Measurements from ENCODE around the gene KMT5C. TPM values are rescaled to one million over a fixed set of nuclear protein-coding genes. Genes with fewer than 3 reads are reported as not detected.
A peak's percentile ranks its signal among the peaks of the same experiment; 100 is the strongest.

Gene KMT5C
- total RNA-seq, 1 experiment from 2014 or later: 54.5 TPM

DNA sequence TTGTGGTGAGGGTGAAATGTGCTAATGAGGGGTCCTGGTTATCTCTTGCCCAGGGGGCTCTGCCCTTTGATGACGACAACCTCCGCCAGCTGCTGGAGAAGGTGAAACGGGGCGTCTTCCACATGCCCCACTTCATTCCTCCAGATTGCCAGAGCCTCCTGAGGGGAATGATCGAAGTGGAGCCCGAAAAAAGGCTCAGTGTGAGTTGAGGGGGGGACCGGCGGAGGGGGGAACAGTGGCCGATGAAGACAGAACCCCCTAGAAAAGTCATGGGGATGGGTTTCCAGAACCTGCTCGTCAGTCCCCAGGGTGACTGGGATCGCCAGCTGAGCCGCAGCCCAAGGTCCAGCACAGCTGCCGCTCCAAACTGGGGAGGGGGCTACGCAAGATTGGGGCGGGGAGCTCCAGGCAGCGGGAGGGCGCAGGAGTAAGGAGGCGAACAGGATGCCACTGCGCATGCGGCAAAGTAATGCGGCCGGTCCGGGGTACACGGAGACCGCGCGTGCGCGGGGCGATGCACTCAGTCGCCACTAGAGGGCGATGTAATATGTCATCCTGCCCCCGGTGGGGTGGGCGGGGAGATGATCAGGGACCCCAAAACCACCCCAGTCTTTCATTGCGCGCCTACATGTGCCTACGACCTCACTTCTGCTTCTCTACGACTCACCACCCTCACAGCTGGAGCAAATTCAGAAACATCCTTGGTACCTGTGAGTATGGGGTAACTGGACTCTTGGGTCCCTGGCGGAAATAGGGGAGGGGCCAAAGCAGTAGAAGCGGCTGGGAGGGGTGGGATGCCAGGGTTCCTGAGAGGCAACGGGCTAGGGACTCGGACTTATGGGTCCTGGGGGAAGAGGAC, 38.0 kb upstream of the KMT5C start:
- peak overlapping the region; percentile 40 to 69 for H3K4me3 Mint-ChIP-seq
- Histone ChIP-seq H3K27me3 (ENCODE audit: insufficient read depth, low read length) (no peaks in the 10 kb centered on the region), H3K4ac (ENCODE audit: low read depth, low read length) (no peak overlapping the region), H3K79me2 (ENCODE audit: insufficient read depth, low read length) (no peaks in the 10 kb centered on the region), H2BK15ac (ENCODE audit: low read depth, low read length) (no peak overlapping the region), H3K4me1 (ENCODE audit: insufficient read depth, low read length) (peaks cover 3% of the 10 kb centered on the region; the same call in 1 of the 2 replicates), H2BK12ac (ENCODE audit: insufficient read length, low read depth, low read length) (no peak overlapping the region), H3K18ac (ENCODE audit: insufficient read length, low read depth, low read length) (peak overlapping the region; percentile 19), H3K79me1 (ENCODE audit: insufficient read depth, low read depth, low read length, poor library complexity, severe bottlenecking) (no peaks in the 10 kb centered on the region), H3K23me2 (ENCODE audit: insufficient read length, low read depth, low read length, poor library complexity, severe bottlenecking) (no peaks in the 10 kb centered on the region), H2AFZ (ENCODE audit: low read length) (no peak overlapping the region), H2BK120ac (ENCODE audit: low read depth, low read length, poor library complexity, severe bottlenecking) (no peak overlapping the region), H3K56ac (ENCODE audit: insufficient read length, low read depth, low read length) (no peak overlapping the region), H2BK20ac (ENCODE audit: low read depth, low read length, poor library complexity, severe bottlenecking) (no peak overlapping the region), H4K8ac (replicated peaks; ENCODE audit: insufficient read length, low read depth, low read length) (no peak overlapping the region), H3T11ph (ENCODE audit: low read length) (no peak overlapping the region), H4K91ac (ENCODE audit: insufficient read length, low read depth, low read length) (no peak overlapping the region), H3K14ac (ENCODE audit: insufficient read depth, low read length) (no peak overlapping the region), H4K5ac (ENCODE audit: insufficient read length, low read depth, low read length) (no peak overlapping the region), H2AK5ac (ENCODE audit: insufficient read length, low read length) (no peak overlapping the region), H3K9ac (ENCODE audit: extremely low read depth, insufficient read length, low read length) (no peak overlapping the region), H4K20me1 (ENCODE audit: control insufficient read depth, insufficient read depth, insufficient read length) (no peaks in the 10 kb centered on the region), H3K27ac (ENCODE audit: insufficient read length, low read depth, low read length) (no peak overlapping the region), H3K23ac (ENCODE audit: insufficient read length, low read depth, low read length) (no peak overlapping the region), H2BK5ac (ENCODE audit: insufficient read length, low read length) (no peak overlapping the region), H3K9me3 (ENCODE audit: control insufficient read depth, low read depth, low read length) (no peaks in the 10 kb centered on the region), H3K4me2 (ENCODE audit: insufficient read depth, insufficient read length, low read length) (peak overlapping the region; percentile 25)
- no peaks in the 10 kb centered on the region; the same call in 1 of the 2 replicates for H3K27me3 Mint-ChIP-seq (ENCODE audit: low read depth)
- peaks cover 36 to 65% (median 62%) of the 10 kb centered on the region in 3 experiments; a peak in 6 of 7 replicates for H3K36me3 Mint-ChIP-seq (ENCODE audit: insufficient read depth in 1 of 3, low read depth in 3 of 3)
- H3K4me1 Mint-ChIP-seq: peaks cover 15 to 30% of the 10 kb centered on the region in 2 experiments
- peak overlapping the region in 2 of 3 experiments; percentile 79 to 84; a peak in 3 of 7 replicates for H3K27ac Mint-ChIP-seq
- no CpG with 5 or more reads among the region's 42 CpGs for WGBS (ENCODE audit: extremely low coverage, insufficient read length, low lambda C conversion rate)
- peak; percentile 88 for DNase-seq
- no peaks in the 10 kb centered on the region for H3K9me3 Mint-ChIP-seq
- TF ChIP-seq, protein P1, sequence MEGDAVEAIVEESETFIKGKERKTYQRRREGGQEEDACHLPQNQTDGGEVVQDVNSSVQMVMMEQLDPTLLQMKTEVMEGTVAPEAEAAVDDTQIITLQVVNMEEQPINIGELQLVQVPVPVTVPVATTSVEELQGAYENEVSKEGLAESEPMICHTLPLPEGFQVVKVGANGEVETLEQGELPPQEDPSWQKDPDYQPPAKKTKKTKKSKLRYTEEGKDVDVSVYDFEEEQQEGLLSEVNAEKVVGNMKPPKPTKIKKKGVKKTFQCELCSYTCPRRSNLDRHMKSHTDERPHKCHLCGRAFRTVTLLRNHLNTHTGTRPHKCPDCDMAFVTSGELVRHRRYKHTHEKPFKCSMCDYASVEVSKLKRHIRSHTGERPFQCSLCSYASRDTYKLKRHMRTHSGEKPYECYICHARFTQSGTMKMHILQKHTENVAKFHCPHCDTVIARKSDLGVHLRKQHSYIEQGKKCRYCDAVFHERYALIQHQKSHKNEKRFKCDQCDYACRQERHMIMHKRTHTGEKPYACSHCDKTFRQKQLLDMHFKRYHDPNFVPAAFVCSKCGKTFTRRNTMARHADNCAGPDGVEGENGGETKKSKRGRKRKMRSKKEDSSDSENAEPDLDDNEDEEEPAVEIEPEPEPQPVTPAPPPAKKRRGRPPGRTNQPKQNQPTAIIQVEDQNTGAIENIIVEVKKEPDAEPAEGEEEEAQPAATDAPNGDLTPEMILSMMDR (conservative IDR thresholded peaks at IDR 0.05): peak; percentile 99
